H1 (cell line): Measurements from ENCODE around the gene FZD4. TPM values are rescaled to one million over a fixed set of nuclear protein-coding genes. Genes with fewer than 3 reads are reported as not detected.

Source experiments
- ASH2L ChIP-seq: fragments of 200-600, 300-600 bp; sonication (generic); IDR thresholded peaks from one replicate; pipeline ENCODE4 v1.7.1; 2017; ENCODE audit warnings: low read length
- BACH1 ChIP-seq: IDR thresholded peaks from 2 replicates; pipeline ENCODE4 v1.6.1; 2012; ENCODE audit warnings: low read length, improper control_type of control experiment
- BCL11A ChIP-seq, 2 experiments: IDR thresholded peaks; one replicate each; pipeline ENCODE4 v1.6.1; 2011; ENCODE audit warnings: low read depth in 2 of 2, low read length in 2 of 2, mild to moderate bottlenecking in 2 of 2
- BRCA1 ChIP-seq: IDR thresholded peaks from 2 replicates; pipeline ENCODE4 v1.6.1; 2012; ENCODE audit warnings: low read depth, low read length, improper control_type of control experiment
- EP300 ChIP-seq, 2 experiments: IDR thresholded peaks; 1 replicate in 1 of 2; 2 replicates in 1 of 2; pipeline ENCODE4 v1.6.1; 2011 to 2012; ENCODE audit warnings: low read depth in 2 of 2, low read length in 2 of 2, mild to moderate bottlenecking in 2 of 2, borderline replicate concordance in 1 of 2, inconsistent platforms in 1 of 2, moderate library complexity in 1 of 2
- HDAC2 ChIP-seq, 2 experiments: fragments of 300-600 bp in 1 of 2; sonication (generic) in 1 of 2; IDR thresholded peaks; 2 replicates each; pipeline ENCODE4 v1.6.1; 2011 to 2012; ENCODE audit warnings: low read depth in 2 of 2, low read length in 2 of 2, mild to moderate bottlenecking in 2 of 2, moderate library complexity in 2 of 2, borderline replicate concordance in 1 of 2, inconsistent platforms in 1 of 2
- HDAC6 ChIP-seq: IDR thresholded peaks from one replicate; pipeline ENCODE4 v1.7.1; 2012; ENCODE audit warnings: low read depth, mild to moderate bottlenecking, inconsistent platforms, low read length, moderate library complexity
- JUND ChIP-seq: IDR thresholded peaks from 2 replicates; pipeline ENCODE4 v1.6.1; 2011; ENCODE audit warnings: mild to moderate bottlenecking, improper control_type of control experiment, low read length
- POLR2A ChIP-seq, 2 experiments: IDR thresholded peaks; 1 replicate in 1 of 2; 2 replicates in 1 of 2; pipeline ENCODE4 v1.6.1; 2011; ENCODE audit warnings: low read depth in 2 of 2, low read length in 2 of 2, mild to moderate bottlenecking in 2 of 2; ENCODE audit errors: control extremely low read depth in 1 of 2
- RBBP5 ChIP-seq: IDR thresholded peaks from 2 replicates; pipeline ENCODE4 v1.7.1; 2012; ENCODE audit warnings: low read depth, mild to moderate bottlenecking, inconsistent platforms, low read length, moderate library complexity, borderline replicate concordance
- RNF2 ChIP-seq: fragments of 200-900, 300-1000 bp; sonication (generic); IDR thresholded peaks from 2 replicates; pipeline ENCODE4 v1.7.1; 2016; ENCODE audit warnings: borderline replicate concordance, low read depth, mild to moderate bottlenecking, antibody characterized with exemption, low read length; ENCODE audit not compliant: poor library complexity, severe bottlenecking; ENCODE audit errors: missing control alignments
- RXRA ChIP-seq: IDR thresholded peaks from 2 replicates; pipeline ENCODE4 v1.6.1; 2011; ENCODE audit warnings: low read depth, mild to moderate bottlenecking, low read length, moderate library complexity; ENCODE audit not compliant: insufficient read depth
- SAP30 ChIP-seq: fragments of 300-600 bp; sonication (generic); IDR thresholded peaks from 2 replicates; pipeline ENCODE4 v1.7.1; 2012; ENCODE audit warnings: low read length, moderate library complexity, mild to moderate bottlenecking, inconsistent platforms; ENCODE audit not compliant: insufficient read depth, insufficient replicate concordance
- SP1 ChIP-seq: IDR thresholded peaks from 2 replicates; pipeline ENCODE4 v1.6.1; 2011; ENCODE audit warnings: low read depth, low read length
- TEAD4 ChIP-seq: IDR thresholded peaks from 2 replicates; pipeline ENCODE4 v1.6.1; 2012; ENCODE audit warnings: low read depth, low read length, inconsistent platforms, mixed read lengths
- YY1 ChIP-seq: IDR thresholded peaks from 2 replicates; pipeline ENCODE4 v1.6.1; 2011; ENCODE audit warnings: low read depth, mild to moderate bottlenecking, low read length
- ZNF274 ChIP-seq: IDR thresholded peaks from 2 replicates; pipeline ENCODE4 v1.7.0; 2012; ENCODE audit warnings: low read length, borderline replicate concordance; ENCODE audit errors: extremely low read depth
- polyA plus RNA-seq, 7 experiments: library from polyadenylated mRNA; depleted of rRNA in 3 of 7; stranded (reverse) in 5 of 7; unstranded in 2 of 7; fragments of >200 nt in 5 of 7; fragments of 200-250 nt in 2 of 7; gene quantifications; 1 replicate in 5 of 7; 2 replicates in 1 of 7; 4 replicates in 1 of 7; pipeline versions ENCODE4 v1.2.1 to v1.2.3, GENCODE V29; 2011 to 2013; ENCODE audit warnings: missing spikeins in 2 of 7, mixed read lengths in 2 of 7
- total RNA-seq: library from RNA; stranded (reverse); fragmentation: NEBNext Ultra II Directional; extraction: Animal tissue kit (Norgen Biotek cat#: 25700); gene quantifications from 2 replicates; pipeline ENCODE4 v1.2.1, GENCODE V29; 2021

FZD4 gene
- total and polyA plus RNA-seq, 2 of the 8 experiments (the other 6 are each of a cell fraction or from before 2014, with no cell fraction given), result 3.1 to 7.1 TPM

- TF ChIP-seq YY1 (peak; percentile 75; the same call in 1 of the 2 replicates), RBBP5 (peak; percentile 84; the same call in 1 of the 2 replicates), POLR2A (IDR thresholded peaks at IDR 0.05; ENCODE audit: control extremely low read depth in 1 of 2, low read depth in 2 of 2, low read length in 2 of 2) (peak; percentile 15 to 36; a peak in 1 of 3 replicates), BCL11A (IDR thresholded peaks at IDR 0.05; ENCODE audit: low read depth in 2 of 2, low read length in 2 of 2) (peak in 1 of 2 experiments; percentile 48), BACH1 (no peak), HDAC2 (IDR thresholded peaks at IDR 0.05; ENCODE audit: borderline replicate concordance in 1 of 2, low read depth in 2 of 2, low read length in 2 of 2) (peak in 1 of 2 experiments; percentile 73; a peak in 1 of 4 replicates), BRCA1 (peak; percentile 3; the same call in 1 of the 2 replicates), SP1 (peak; percentile 85), HDAC6 (no peak), ZNF274 (no peak), EP300 (IDR thresholded peaks at IDR 0.05; ENCODE audit: borderline replicate concordance in 1 of 2, low read depth in 2 of 2, low read length in 2 of 2) (peak in 1 of 2 experiments; percentile 74; a peak in 1 of 3 replicates), ASH2L (peak; percentile 97), TEAD4 (peak; percentile 99), JUND (peak; percentile 41; the same call in 1 of the 2 replicates), RNF2 (no peak), RXRA (no peak), SAP30 (no peak)
Observed at GRCh38 chr11:86923999-86924766, 31.0 kb downstream of the FZD4 start (continued).
